ENCODE measurements around the gene S100A8. TPM values are rescaled to one million over a fixed set of nuclear protein-coding genes. Genes with fewer than 3 reads are reported as not detected.

The S100A8 gene
- total RNA-seq, 1 donor from 2014 or later = 50.0 TPM

GRCh38 chr1:153395136-153395685, 4.3 kb upstream of the S100A8 start:
- peak; percentile 76 for DNase-seq (ENCODE audit: low read depth)

GRCh38 chr1:153394391-153394790, 3.5 kb upstream of the S100A8 start:
- FAIRE-seq (no peak), DNase-seq (ENCODE audit: low read depth) (no peak)
- no peaks in the 10 kb centered on the region for H3K27me3 ChIP-seq (ENCODE audit: control insufficient read depth, insufficient read depth, low read length)
- no peaks in the 10 kb centered on the region for H3K36me3 ChIP-seq (ENCODE audit: control insufficient read depth, insufficient read depth, low read length)
- H3K4me3 ChIP-seq (ENCODE audit: low read depth, low read length) = no peak overlapping the region
- TF ChIP-seq CTCF (IDR thresholded peaks at IDR 0.05; ENCODE audit: insufficient read depth, low read length, severe bottlenecking) = no peak

More at GRCh38 chr1:153395136-153395685, 4.3 kb upstream of the S100A8 start:
- peak; percentile 70 for FAIRE-seq
- no peak for TF ChIP-seq CTCF (IDR thresholded peaks at IDR 0.05; ENCODE audit: insufficient read depth, low read length, severe bottlenecking)
- no peaks in the 10 kb centered on the region for H3K36me3 ChIP-seq (ENCODE audit: control insufficient read depth, insufficient read depth, low read length)
- no peaks in the 10 kb centered on the region for H3K27me3 ChIP-seq (ENCODE audit: control insufficient read depth, insufficient read depth, low read length)
- H3K4me3 ChIP-seq (ENCODE audit: low read depth, low read length) = no peak overlapping the region

- no peak for FAIRE-seq
- H3K4me3 ChIP-seq (ENCODE audit: low read depth, low read length) = no peak overlapping the region
- no peaks in the 10 kb centered on the region for H3K27me3 ChIP-seq (ENCODE audit: control insufficient read depth, insufficient read depth, low read length)
- TF ChIP-seq CTCF (IDR thresholded peaks at IDR 0.05; ENCODE audit: insufficient read depth, low read length, severe bottlenecking) = peak; percentile 24
- H3K36me3 ChIP-seq (ENCODE audit: control insufficient read depth, insufficient read depth, low read length) = no peaks in the 10 kb centered on the region
- DNase-seq (ENCODE audit: low read depth) = no peak
Measured at GRCh38 chr1:153393926-153394325, 3.1 kb upstream of the S100A8 start.

- Histone ChIP-seq H3K4me3 (ENCODE audit: low read depth, low read length) (no peak overlapping the region), H3K27me3 (ENCODE audit: control insufficient read depth, insufficient read depth, low read length) (no peaks in the 10 kb centered on the region), H3K36me3 (ENCODE audit: control insufficient read depth, insufficient read depth, low read length) (no peaks in the 10 kb centered on the region)
- no peak for FAIRE-seq
- no peak for TF ChIP-seq CTCF (IDR thresholded peaks at IDR 0.05; ENCODE audit: insufficient read depth, low read length, severe bottlenecking)
- no peak for DNase-seq (ENCODE audit: low read depth)
Measured at GRCh38 chr1:153392822-153393221, 1.9 kb upstream of the S100A8 start.

- Histone ChIP-seq H3K27me3 (ENCODE audit: control insufficient read depth, insufficient read depth, low read length) (no peaks in the 10 kb centered on the region), H3K36me3 (ENCODE audit: control insufficient read depth, insufficient read depth, low read length) (no peaks in the 10 kb centered on the region), H3K4me3 (ENCODE audit: low read depth, low read length) (no peak overlapping the region)
- FAIRE-seq (no peak), DNase-seq (ENCODE audit: low read depth) (no peak)
- no peak for TF ChIP-seq CTCF (IDR thresholded peaks at IDR 0.05; ENCODE audit: insufficient read depth, low read length, severe bottlenecking)
Measured at GRCh38 chr1:153392258-153392657, 1.4 kb upstream of the S100A8 start.
